GM18861 (cell line): ENCODE measurements around the gene IFT88.

Experiments used
- ATAC-seq: cut with Tn5 transposase; IDR thresholded peaks from one replicate; pipeline ENCODE4 v1.9.1; 2021; ENCODE audit not compliant: unreplicated experiment

Gene IFT88

GRCh38 chr13:20684546-20684945 lies 117.6 kb downstream of the IFT88 start:
- ATAC-seq = no peak

- no peak for ATAC-seq
Measured at GRCh38 chr13:20685092-20685491, 118.1 kb downstream of the IFT88 start.

- no peak for ATAC-seq
Measured at GRCh38 chr13:20686167-20686566, 119.2 kb downstream of the IFT88 start.

DNA sequence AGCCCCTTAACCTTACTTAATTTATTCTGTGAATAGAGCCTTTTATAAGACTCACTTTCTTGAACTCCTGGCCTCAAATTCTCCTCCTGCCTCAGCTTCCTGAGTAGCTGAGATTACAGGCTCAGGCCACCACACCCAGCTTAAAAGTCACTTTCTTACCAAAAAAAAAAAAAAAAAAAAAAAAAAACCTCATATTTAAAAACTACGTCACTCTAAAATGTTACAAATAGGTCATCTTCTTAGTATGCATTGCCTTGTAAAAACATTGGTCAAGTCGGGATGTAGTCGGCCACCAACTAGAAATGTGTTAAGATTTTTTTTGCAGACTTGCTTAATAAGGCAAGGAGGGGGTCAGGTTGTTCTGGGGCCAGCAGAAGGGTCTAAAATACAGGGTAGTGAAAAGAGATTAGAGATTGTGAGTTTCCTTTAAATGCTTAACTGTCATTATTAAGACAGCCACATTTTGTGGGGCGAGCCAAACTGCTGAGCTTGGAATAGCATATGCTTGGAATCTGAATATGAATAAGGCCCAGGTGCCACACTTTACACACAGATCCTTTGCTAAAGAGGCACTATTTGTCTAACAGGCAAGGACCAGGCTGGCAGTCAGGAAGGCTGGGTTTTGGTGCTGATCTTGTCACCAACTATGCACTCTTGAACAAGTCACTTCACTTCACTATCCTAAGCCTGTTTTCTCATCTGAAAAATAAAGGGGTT lies 120.1 kb downstream of the IFT88 start:
- no peak for ATAC-seq

GRCh38 chr13:20689291-20689690 lies 122.3 kb downstream of the IFT88 start:
- no peak for ATAC-seq

DNA sequence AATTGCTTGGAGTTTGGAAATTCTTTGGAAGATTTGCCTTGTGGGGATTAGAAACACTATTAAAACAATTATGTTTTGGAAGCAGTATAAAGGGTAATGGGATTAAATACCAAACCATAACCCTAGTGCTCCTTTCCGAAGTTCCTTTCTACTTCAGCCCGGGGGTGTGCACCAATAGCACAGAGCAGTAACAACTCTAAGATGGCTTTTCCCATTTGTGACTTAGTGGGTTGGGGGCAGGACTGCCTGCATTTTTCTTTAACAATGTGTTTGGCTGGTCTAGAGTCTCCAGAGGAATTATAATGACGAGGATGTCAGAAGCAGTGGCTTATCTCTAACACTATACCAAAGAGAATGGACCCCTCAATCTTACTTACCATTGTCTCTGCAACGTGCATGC lies 124.7 kb downstream of the IFT88 start:
- no peak for ATAC-seq

- ATAC-seq = no peak
Measured at GRCh38 chr13:20696073-20696472, 129.1 kb downstream of the IFT88 start.

GRCh38 chr13:20699715-20700114 lies 132.8 kb downstream of the IFT88 start:
- ATAC-seq = no peak

DNA sequence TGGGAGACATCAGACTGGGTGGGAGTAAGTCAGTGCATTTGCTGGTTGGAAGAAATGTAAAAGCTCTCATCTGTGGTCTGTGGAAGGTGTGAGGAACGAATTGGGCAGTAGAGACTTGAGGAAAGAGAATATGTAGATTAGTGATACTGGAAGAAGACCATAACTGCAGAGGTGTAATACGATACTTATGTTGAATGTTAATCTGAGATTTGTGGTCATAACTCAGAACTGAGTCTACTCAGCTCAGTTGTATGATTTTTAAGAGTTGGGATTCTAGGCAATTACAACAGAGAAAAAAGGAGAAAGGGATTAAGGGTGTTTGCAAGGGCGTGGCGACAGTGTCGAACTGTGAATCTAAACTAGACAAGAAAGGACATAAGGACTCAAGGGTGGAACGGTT lies 133.3 kb downstream of the IFT88 start:
- ATAC-seq = no peak

- ATAC-seq = no peak
Measured at GRCh38 chr13:20701461-20701860, 134.5 kb downstream of the IFT88 start.

DNA sequence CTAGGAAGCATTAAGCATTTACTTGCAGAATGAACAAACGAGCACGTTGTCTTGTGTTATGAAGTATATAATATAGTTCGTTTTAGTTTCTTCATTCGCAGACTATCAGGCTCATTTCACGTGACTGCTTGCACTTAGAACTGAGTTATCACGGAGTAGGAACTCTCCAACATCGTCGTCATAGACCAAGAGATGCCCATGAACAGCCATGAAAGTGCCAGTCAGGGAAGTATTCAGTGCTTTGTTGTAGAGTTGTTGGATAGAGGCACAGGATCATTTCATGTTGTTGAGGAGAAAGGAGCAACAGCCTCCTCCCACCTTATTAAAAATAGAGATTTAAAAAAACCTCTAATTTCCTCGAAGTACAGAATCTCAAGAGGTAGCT lies 135.6 kb downstream of the IFT88 start:
- ATAC-seq = no peak

GRCh38 chr13:20702915-20703779 lies 136.2 kb downstream of the IFT88 start, which contains the start of gene IL17D:
IL17D (plus strand) TSS chr13:20703699; CDS start chr13:20704002, 303 bp downstream.
- ATAC-seq = peak; percentile 4

GRCh38 chr13:20703780-20704458 lies 137.0 kb downstream of the IFT88 start:
- peak; percentile 92 for ATAC-seq

DNA sequence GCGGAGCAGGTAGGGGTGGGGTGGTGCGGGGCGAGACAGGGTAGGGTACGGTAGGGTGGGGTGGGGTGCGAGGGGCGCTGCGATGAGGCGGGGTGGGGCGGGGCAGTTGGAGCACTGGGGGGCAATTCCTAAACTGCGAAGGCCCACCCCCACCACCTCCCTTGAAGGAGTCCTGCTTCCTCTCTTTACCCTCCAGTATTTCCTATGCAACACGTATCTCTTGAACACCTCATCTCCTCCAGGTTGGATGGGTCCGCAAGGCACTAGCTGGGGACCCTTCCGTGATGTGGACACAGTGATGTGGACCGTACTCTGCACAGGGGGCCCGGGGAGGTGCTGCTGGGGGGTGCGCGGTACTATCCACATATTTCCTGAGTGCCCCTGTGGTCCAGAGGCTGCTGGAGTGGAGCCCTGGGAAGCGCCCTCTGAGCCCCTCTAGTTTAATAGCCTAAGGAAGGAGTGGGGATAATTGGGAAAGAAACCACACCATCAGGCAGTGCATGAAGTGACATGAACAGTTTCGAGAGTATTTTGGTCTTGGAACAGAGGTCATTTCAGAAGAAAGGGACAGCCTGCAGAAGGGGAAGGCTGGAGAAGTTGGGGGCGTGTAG lies 137.6 kb downstream of the IFT88 start:
- ATAC-seq = no peak

DNA sequence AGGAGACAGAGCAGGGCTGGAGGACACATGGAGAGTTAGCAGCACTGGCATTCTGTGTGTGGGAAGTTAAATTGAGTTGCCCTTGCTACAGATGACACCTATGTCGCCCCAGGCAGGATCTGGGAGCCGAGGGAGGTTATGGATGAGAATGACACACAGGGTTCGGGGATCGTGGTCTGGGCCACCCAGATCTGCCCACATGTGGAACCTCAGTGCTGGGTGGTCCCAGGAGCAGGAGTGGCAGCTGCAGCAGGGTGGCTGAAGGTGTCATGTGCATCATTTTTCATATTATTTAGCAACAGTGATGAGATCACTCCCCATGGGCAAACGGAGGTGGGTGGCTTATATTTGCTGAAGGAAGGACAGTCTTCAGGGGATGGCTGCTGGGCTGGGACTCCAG lies 139.7 kb downstream of the IFT88 start:
- ATAC-seq = no peak

GRCh38 chr13:20708216-20708615 lies 141.3 kb downstream of the IFT88 start:
- ATAC-seq = no peak

GRCh38 chr13:20709369-20709768 lies 142.4 kb downstream of the IFT88 start:
- ATAC-seq = no peak

GRCh38 chr13:20709782-20710181 lies 142.8 kb downstream of the IFT88 start:
- no peak for ATAC-seq

DNA sequence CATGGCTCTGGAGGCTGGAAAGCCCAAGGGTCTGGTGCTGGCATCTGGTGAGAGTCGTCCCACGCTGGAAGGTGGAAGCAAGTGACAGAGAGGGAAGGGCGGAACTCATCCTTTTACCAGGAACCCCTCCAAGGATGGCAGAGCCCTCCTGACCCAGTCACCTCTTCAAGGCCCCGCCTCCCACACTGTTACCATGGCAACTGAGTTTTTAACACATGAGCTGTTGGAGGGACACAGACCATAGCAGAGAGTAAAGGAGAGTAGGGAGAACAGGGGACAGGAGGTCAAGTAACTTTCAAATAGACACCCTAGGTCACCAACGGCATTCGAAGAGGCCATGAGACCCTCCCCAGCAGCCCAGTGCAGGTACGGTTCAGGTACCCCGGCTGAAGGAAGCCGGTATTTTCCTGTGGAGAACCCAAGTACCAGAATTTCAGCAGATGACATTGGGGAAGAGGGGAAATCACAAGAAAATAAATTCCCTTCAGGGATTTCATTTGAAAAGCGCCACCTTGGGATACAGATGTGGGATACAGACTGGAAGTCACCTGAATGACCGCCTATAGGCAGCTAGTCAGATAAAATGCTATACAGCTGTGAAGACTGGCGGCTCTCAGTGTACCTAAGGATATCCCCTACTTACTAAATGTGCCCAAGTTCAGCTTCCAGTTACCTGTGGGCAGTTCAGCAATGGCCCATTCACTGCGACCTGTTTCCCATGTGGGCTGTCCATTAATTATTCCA lies 144.5 kb downstream of the IFT88 start:
- no peak for ATAC-seq

GRCh38 chr13:20713014-20713376 lies 146.0 kb downstream of the IFT88 start:
- ATAC-seq = no peak

- ATAC-seq = no peak
Measured at GRCh38 chr13:20713751-20714150, 146.8 kb downstream of the IFT88 start.
